ENCODE results near the gene ASCC3. TPM values are rescaled to one million over a fixed set of nuclear protein-coding genes. Genes with fewer than 3 reads are reported as not detected.

ASCC3 gene
- total and polyA plus RNA-seq, 4 donors: 12.8 to 32.7 (median 16.4) TPM

GRCh38 chr6:100577425-100577824, 303.7 kb downstream of the ASCC3 start:
- H3K9ac ChIP-seq (ENCODE audit: low read depth in 1 of 2, low read length in 2 of 2): no peak overlapping the region
- DNase-seq (ENCODE audit: low spot score): no peak
- H3K27ac ChIP-seq (ENCODE audit: low read depth in 1 of 2, low read length in 2 of 2): no peak overlapping the region
- no peak overlapping the region for H3K4me3 ChIP-seq (ENCODE audit: low read depth in 1 of 3, low read length in 3 of 3)
- WGBS: 90% methylated on average over 4 of the region's 4 CpGs
- no peak for TF ChIP-seq HNF4A (conservative IDR thresholded peaks at IDR 0.05)
- TF ChIP-seq EGR1 (IDR thresholded peaks at IDR 0.05; ENCODE audit: low read depth in 2 of 2): no peak
- no peak for TF ChIP-seq YY1 (IDR thresholded peaks at IDR 0.05)
- no peak for TF ChIP-seq CTCF (IDR thresholded peaks at IDR 0.05; ENCODE audit: low read depth, low read length, missing input control)
- TF ChIP-seq ATF3 (IDR thresholded peaks at IDR 0.05): no peak
- no peak for TF ChIP-seq FOXA2 (IDR thresholded peaks at IDR 0.05)
- TF ChIP-seq RAD21 (IDR thresholded peaks at IDR 0.05): no peak
- TF ChIP-seq REST (IDR thresholded peaks at IDR 0.05): no peak
- no peak for TF ChIP-seq NR2F2 (IDR thresholded peaks at IDR 0.05)
- no peak for TF ChIP-seq ZBTB33 (IDR thresholded peaks at IDR 0.05)
- no peaks in the 10 kb centered on the region for H3K4me1 ChIP-seq (ENCODE audit: control insufficient read depth in 4 of 4, insufficient read depth in 4 of 4, low read length in 3 of 4)
- H3K9me3 ChIP-seq (ENCODE audit: control insufficient read depth in 4 of 4, low read length in 3 of 4): no peaks in the 10 kb centered on the region
- no peaks in the 10 kb centered on the region for H3K36me3 ChIP-seq (ENCODE audit: control insufficient read depth in 4 of 4, insufficient read depth in 3 of 4, low read depth in 1 of 4, low read length in 3 of 4)
- no peaks in the 10 kb centered on the region for H3K27me3 ChIP-seq (ENCODE audit: control insufficient read depth in 4 of 4, insufficient read depth in 4 of 4, low read length in 3 of 4)

GRCh38 chr6:100575921-100576320, 305.2 kb downstream of the ASCC3 start:
- TF ChIP-seq RAD21 (IDR thresholded peaks at IDR 0.05) (no peak), EGR1 (IDR thresholded peaks at IDR 0.05; ENCODE audit: low read depth in 2 of 2) (no peak), CTCF (IDR thresholded peaks at IDR 0.05; ENCODE audit: low read depth, low read length, missing input control) (no peak), REST (IDR thresholded peaks at IDR 0.05) (no peak), SP1 (IDR thresholded peaks at IDR 0.05) (no peak)
- 90% methylated on average over 4 of the region's 4 CpGs for WGBS
- Histone ChIP-seq H3K27ac (ENCODE audit: low read depth in 1 of 2, low read length in 2 of 2) (no peak overlapping the region), H3K9ac (ENCODE audit: low read depth in 1 of 2, low read length in 2 of 2) (no peak overlapping the region), H3K9me3 (ENCODE audit: control insufficient read depth in 4 of 4, low read length in 3 of 4) (no peaks in the 10 kb centered on the region), H3K4me1 (ENCODE audit: control insufficient read depth in 4 of 4, insufficient read depth in 4 of 4, low read length in 3 of 4) (no peaks in the 10 kb centered on the region), H3K4me3 (ENCODE audit: low read depth in 1 of 3, low read length in 3 of 3) (no peak overlapping the region), H3K36me3 (ENCODE audit: control insufficient read depth in 4 of 4, insufficient read depth in 3 of 4, low read depth in 1 of 4, low read length in 3 of 4) (peaks cover 0 to 2% (median 0%) of the 10 kb centered on the region in 4 donors), H3K27me3 (ENCODE audit: control insufficient read depth in 4 of 4, insufficient read depth in 4 of 4, low read length in 3 of 4) (no peaks in the 10 kb centered on the region)
- DNase-seq (ENCODE audit: low spot score): no peak

Measured in liver (tissue), 9 donors.